ENCODE results near the gene BAZ2B. TPM values are rescaled to one million over a fixed set of nuclear protein-coding genes. Genes with fewer than 3 reads are reported as not detected.

The BAZ2B gene
- polyA plus RNA-seq, 1 donor from 2014 or later = 150 TPM

GRCh38 chr2:159617646-159618045, 1.3 kb upstream of the BAZ2B start:
- Histone ChIP-seq H2AFZ (ENCODE audit: low read depth, low read length) (no peak overlapping the region), H3K4me2 (ENCODE audit: low read length) (peak overlapping the region; percentile 49), H3K9ac (ENCODE audit: low read length) (peak overlapping the region; percentile 94), H4K20me1 (ENCODE audit: insufficient read depth) (no peaks in the 10 kb centered on the region), H3K79me2 (replicated peaks; ENCODE audit: insufficient read depth, low read length) (peaks cover 59% of the 10 kb centered on the region), H3F3A (ENCODE audit: insufficient read depth, low read length, poor library complexity, severe bottlenecking) (no peaks in the 10 kb centered on the region), H3K36me3 (ENCODE audit: insufficient read depth, low read length) (no peaks in the 10 kb centered on the region), H3K4me3 (ENCODE audit: low read length) (peak overlapping the region; percentile 77), H3K27ac (ENCODE audit: low read length) (peak overlapping the region; percentile 95), H3K9me3 (ENCODE audit: low read length) (no peaks in the 10 kb centered on the region), H3K27me3 (ENCODE audit: insufficient read depth, low read depth, low read length) (no peaks in the 10 kb centered on the region), H3K9me2 (ENCODE audit: insufficient read depth, low read length) (no peaks in the 10 kb centered on the region)
- TF ChIP-seq MXI1 (conservative IDR thresholded peaks at IDR 0.05; ENCODE audit: poor library complexity, severe bottlenecking) (no peak), REST (IDR thresholded peaks at IDR 0.05; ENCODE audit: borderline replicate concordance) (no peak), POLR2AphosphoS5 (IDR thresholded peaks at IDR 0.05) (peak; percentile 37), SMC3 (conservative IDR thresholded peaks at IDR 0.05; ENCODE audit: poor library complexity) (no peak), EP300 (conservative IDR thresholded peaks at IDR 0.05; ENCODE audit: poor library complexity, severe bottlenecking) (no peak)

- Histone ChIP-seq H3K27me3 (ENCODE audit: insufficient read depth, low read depth, low read length) (no peaks in the 10 kb centered on the region), H3K9ac (ENCODE audit: low read length) (peak overlapping the region; percentile 94), H3K9me3 (ENCODE audit: low read length) (no peaks in the 10 kb centered on the region), H3K4me3 (ENCODE audit: low read length) (peak overlapping the region; percentile 77), H3K4me2 (ENCODE audit: low read length) (peak overlapping the region; percentile 49), H3F3A (ENCODE audit: insufficient read depth, low read length, poor library complexity, severe bottlenecking) (no peaks in the 10 kb centered on the region), H3K27ac (ENCODE audit: low read length) (peak overlapping the region; percentile 95), H2AFZ (ENCODE audit: low read depth, low read length) (no peak overlapping the region), H3K36me3 (ENCODE audit: insufficient read depth, low read length) (no peaks in the 10 kb centered on the region), H3K9me2 (ENCODE audit: insufficient read depth, low read length) (no peaks in the 10 kb centered on the region), H4K20me1 (ENCODE audit: insufficient read depth) (no peaks in the 10 kb centered on the region), H3K79me2 (replicated peaks; ENCODE audit: insufficient read depth, low read length) (peaks cover 64% of the 10 kb centered on the region)
- TF ChIP-seq MXI1 (conservative IDR thresholded peaks at IDR 0.05; ENCODE audit: poor library complexity, severe bottlenecking) = no peak
These were observed 752 bp upstream of the BAZ2B start for GRCh38 chr2:159617100-159617499.

GRCh38 chr2:159615367-159616285, 722 bp downstream of the BAZ2B start:
- Histone ChIP-seq H3K79me2 (replicated peaks; ENCODE audit: insufficient read depth, low read length) (peaks cover 79% of the 10 kb centered on the region), H3K9me3 (ENCODE audit: low read length) (no peaks in the 10 kb centered on the region)

More at GRCh38 chr2:159615367-159616285, 722 bp downstream of the BAZ2B start:
- peak overlapping the region; percentile 32 for H3K4me2 ChIP-seq (ENCODE audit: low read length)
- peak overlapping the region; percentile 94 for H3K9ac ChIP-seq (ENCODE audit: low read length)
- no peaks in the 10 kb centered on the region for H3K27me3 ChIP-seq (ENCODE audit: insufficient read depth, low read depth, low read length)
- H2AFZ ChIP-seq (ENCODE audit: low read depth, low read length) = peak overlapping the region; percentile 15
- H3K4me3 ChIP-seq (ENCODE audit: low read length) = peak overlapping the region; percentile 77
- no peaks in the 10 kb centered on the region for H3K9me2 ChIP-seq (ENCODE audit: insufficient read depth, low read length)
- no peaks in the 10 kb centered on the region for H3F3A ChIP-seq (ENCODE audit: insufficient read depth, low read length, poor library complexity, severe bottlenecking)
- no peaks in the 10 kb centered on the region for H3K36me3 ChIP-seq (ENCODE audit: insufficient read depth, low read length)
- peak overlapping the region; percentile 95 for H3K27ac ChIP-seq (ENCODE audit: low read length)
- H4K20me1 ChIP-seq (ENCODE audit: insufficient read depth) = no peaks in the 10 kb centered on the region
- TF ChIP-seq EP300 (conservative IDR thresholded peaks at IDR 0.05; ENCODE audit: poor library complexity, severe bottlenecking) (no peak), SMC3 (conservative IDR thresholded peaks at IDR 0.05; ENCODE audit: poor library complexity) (no peak), EZH2 (IDR thresholded peaks at IDR 0.05; ENCODE audit: borderline replicate concordance, insufficient read depth, low read length, poor library complexity, severe bottlenecking) (no peak), REST (IDR thresholded peaks at IDR 0.05; ENCODE audit: borderline replicate concordance) (peak; percentile 64), POLR2AphosphoS5 (IDR thresholded peaks at IDR 0.05) (peak; percentile 47), TAF1 (IDR thresholded peaks at IDR 0.05; ENCODE audit: low read depth) (peak; percentile 80), CTCF (IDR thresholded peaks at IDR 0.05; ENCODE audit: poor library complexity, severe bottlenecking) (no peak), MXI1 (conservative IDR thresholded peaks at IDR 0.05; ENCODE audit: poor library complexity, severe bottlenecking) (no peak), RAD21 (conservative IDR thresholded peaks at IDR 0.05) (no peak)
